Suprapubic skin (tissue), 4 donors: ENCODE measurements around the gene TRIM47.

Experiments used
- CTCF ChIP-seq, 2 donors: fragments of 200-600 bp in 1 of 2; fragments of 450-650 bp in 1 of 2; sonication (generic) in 1 of 2; IDR thresholded peaks; one replicate each; pipeline ENCODE4 v1.5.1; 2016 to 2019; ENCODE audit warnings: antibody characterized with exemption in 2 of 2, mild to moderate bottlenecking in 1 of 2, moderate library complexity in 1 of 2
- POLR2A ChIP-seq, 2 donors: fragments of 450-650 bp; IDR thresholded peaks; one replicate each; pipeline ENCODE4 v1.6.1; 2017; ENCODE audit warnings: antibody characterized with exemption in 2 of 2, mild to moderate bottlenecking in 2 of 2, moderate library complexity in 2 of 2
- POLR2AphosphoS5 ChIP-seq, 3 donors: sonication (generic); formaldehyde crosslinking; IDR thresholded peaks; one replicate each; pipeline ENCODE4 v1.6.1; 2017; ENCODE audit warnings: antibody characterized with exemption in 3 of 3

- TF ChIP-seq CTCF (IDR thresholded peaks at IDR 0.05) (no peak), POLR2AphosphoS5 (IDR thresholded peaks at IDR 0.05) (no peak), POLR2A (IDR thresholded peaks at IDR 0.05) (no peak)
Observed at GRCh38 chr17:75891605-75892555, 13.5 kb upstream of the TRIM47 start.
